ENCODE measurements around the gene C1orf159.

The C1orf159 gene

DNA sequence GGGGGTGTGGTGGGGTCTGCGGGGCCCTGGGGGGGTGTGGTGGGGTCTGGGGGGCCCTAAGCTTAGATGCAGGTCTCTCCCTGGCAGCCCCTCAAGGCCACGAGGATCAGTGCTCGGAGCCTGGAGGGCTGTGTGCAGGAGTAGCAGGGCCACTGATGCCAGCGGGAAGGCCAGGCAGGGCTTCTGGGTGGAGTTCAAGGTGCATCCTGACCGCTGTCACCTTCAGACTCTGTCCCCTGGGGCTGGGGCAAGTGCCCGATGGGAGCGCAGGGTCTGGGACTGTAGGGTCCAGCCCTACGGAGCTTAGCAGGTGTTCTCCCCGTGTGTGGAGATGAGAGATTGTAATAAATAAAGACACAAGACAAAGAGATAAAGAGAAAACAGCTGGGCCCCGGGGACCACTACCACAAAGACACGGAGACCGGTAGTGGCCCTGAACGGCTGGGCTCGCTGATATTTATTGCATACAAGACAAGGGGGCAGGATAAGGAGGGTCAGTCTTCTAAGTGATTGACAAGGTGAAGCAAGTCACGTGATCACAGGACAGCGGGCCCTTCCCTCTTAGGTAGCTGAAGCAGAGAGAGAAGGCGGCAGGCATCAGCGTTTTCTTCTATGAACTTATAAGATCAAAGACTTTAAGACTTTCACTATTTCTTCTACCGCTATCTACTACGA, 50.5 kb downstream of the C1orf159 start:
- Histone ChIP-seq H3K4me2 (ENCODE audit: insufficient read depth, low read length) (no peak overlapping the region), H3K79me2 (ENCODE audit: insufficient read depth, low read length) (no peaks in the 10 kb centered on the region), H3K4me1 (ENCODE audit: insufficient read depth, low read length) (no peaks in the 10 kb centered on the region), H3K4me3 (ENCODE audit: low read depth in 1 of 2, low read length in 2 of 2) (no peak overlapping the region), H3K27me3 (ENCODE audit: insufficient read depth, low read length, poor library complexity) (peaks cover 20% of the 10 kb centered on the region), H4K20me1 (ENCODE audit: insufficient read depth, low read length) (peaks cover 38% of the 10 kb centered on the region), H3K9ac (ENCODE audit: low read depth, low read length) (no peak overlapping the region), H3K36me3 (ENCODE audit: insufficient read depth, low read length) (no peaks in the 10 kb centered on the region), H3K27ac (ENCODE audit: low read length) (no peak overlapping the region), H2AFZ (ENCODE audit: low read depth, low read length) (no peak overlapping the region), H3K9me3 (ENCODE audit: insufficient read depth, low read length, severe bottlenecking) (no peaks in the 10 kb centered on the region)
- TF ChIP-seq EZH2 (IDR thresholded peaks at IDR 0.05; ENCODE audit: borderline replicate concordance, low read depth, low read length, severe bottlenecking): no peak
- TF ChIP-seq, protein P1, sequence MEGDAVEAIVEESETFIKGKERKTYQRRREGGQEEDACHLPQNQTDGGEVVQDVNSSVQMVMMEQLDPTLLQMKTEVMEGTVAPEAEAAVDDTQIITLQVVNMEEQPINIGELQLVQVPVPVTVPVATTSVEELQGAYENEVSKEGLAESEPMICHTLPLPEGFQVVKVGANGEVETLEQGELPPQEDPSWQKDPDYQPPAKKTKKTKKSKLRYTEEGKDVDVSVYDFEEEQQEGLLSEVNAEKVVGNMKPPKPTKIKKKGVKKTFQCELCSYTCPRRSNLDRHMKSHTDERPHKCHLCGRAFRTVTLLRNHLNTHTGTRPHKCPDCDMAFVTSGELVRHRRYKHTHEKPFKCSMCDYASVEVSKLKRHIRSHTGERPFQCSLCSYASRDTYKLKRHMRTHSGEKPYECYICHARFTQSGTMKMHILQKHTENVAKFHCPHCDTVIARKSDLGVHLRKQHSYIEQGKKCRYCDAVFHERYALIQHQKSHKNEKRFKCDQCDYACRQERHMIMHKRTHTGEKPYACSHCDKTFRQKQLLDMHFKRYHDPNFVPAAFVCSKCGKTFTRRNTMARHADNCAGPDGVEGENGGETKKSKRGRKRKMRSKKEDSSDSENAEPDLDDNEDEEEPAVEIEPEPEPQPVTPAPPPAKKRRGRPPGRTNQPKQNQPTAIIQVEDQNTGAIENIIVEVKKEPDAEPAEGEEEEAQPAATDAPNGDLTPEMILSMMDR (IDR thresholded peaks at IDR 0.05; ENCODE audit: borderline replicate concordance, extremely low read depth, low read length, poor library complexity, severe bottlenecking): no peak
- ATAC-seq (ENCODE audit: insufficient read depth, low read depth) (no peak), DNase-seq (no peak)

DNA sequence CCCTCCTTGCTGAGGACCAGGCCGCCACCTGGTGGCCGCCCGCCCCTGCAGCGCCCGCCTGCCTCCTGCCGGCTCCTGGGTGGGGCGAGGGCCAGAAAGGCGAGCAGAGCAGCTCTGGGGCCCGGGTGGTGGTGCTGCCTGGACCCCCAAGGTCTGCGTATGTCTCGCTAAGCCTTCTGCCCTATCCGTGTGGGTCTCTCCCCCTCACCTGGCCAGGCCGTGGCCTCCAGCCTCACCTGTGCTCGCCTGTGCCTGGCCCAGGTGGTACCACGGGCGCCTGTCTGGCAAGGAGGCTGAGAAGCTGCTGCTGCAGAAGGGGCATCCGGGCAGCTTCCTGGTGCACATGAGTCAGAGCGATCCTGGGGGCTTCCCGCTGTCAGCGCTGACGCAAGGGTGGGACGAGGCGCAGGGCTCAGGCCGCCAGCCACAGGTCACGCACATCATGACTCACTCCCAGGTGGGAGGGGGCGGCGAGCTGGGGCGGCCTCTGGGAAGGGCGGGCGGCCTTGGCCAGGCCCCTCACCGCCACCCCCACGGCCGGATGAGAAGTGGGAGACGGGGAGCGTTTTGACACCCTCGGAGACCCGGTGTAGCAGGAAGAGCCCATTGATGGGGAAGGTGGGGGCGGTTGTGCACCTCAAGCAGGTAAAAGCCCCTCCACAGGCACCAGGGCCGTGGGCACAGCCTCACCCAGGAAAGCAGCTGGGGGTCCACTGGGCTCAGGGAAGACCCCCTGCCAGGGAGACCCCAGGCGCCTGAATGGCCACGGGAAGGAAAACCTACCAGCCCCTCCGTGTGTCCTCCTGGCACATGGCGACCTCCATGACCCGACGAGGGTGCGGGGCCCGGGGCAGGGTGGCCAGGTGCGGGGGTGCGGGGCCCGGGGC, 51.7 kb downstream of the C1orf159 start:
- Histone ChIP-seq H3K27me3 (ENCODE audit: insufficient read depth, low read length, poor library complexity) (peaks cover 29% of the 10 kb centered on the region), H3K27ac (ENCODE audit: low read length) (no peak overlapping the region), H2AFZ (ENCODE audit: low read depth, low read length) (no peak overlapping the region), H3K79me2 (ENCODE audit: insufficient read depth, low read length) (no peaks in the 10 kb centered on the region), H3K4me3 (ENCODE audit: low read depth in 1 of 2, low read length in 2 of 2) (no peak overlapping the region), H3K36me3 (ENCODE audit: insufficient read depth, low read length) (no peaks in the 10 kb centered on the region), H3K4me1 (ENCODE audit: insufficient read depth, low read length) (peaks cover 7% of the 10 kb centered on the region), H3K9ac (ENCODE audit: low read depth, low read length) (no peak overlapping the region), H3K4me2 (ENCODE audit: insufficient read depth, low read length) (no peak overlapping the region), H3K9me3 (ENCODE audit: insufficient read depth, low read length, severe bottlenecking) (no peaks in the 10 kb centered on the region), H4K20me1 (ENCODE audit: insufficient read depth, low read length) (peaks cover 39% of the 10 kb centered on the region)
- DNase-seq (peak; percentile 62), ATAC-seq (ENCODE audit: insufficient read depth, low read depth) (peak; percentile 61)
- TF ChIP-seq, protein P1 (IDR thresholded peaks at IDR 0.05; ENCODE audit: borderline replicate concordance, extremely low read depth, low read length, poor library complexity, severe bottlenecking): peak; percentile 88
- TF ChIP-seq EZH2 (IDR thresholded peaks at IDR 0.05; ENCODE audit: borderline replicate concordance, low read depth, low read length, severe bottlenecking): no peak

DNA sequence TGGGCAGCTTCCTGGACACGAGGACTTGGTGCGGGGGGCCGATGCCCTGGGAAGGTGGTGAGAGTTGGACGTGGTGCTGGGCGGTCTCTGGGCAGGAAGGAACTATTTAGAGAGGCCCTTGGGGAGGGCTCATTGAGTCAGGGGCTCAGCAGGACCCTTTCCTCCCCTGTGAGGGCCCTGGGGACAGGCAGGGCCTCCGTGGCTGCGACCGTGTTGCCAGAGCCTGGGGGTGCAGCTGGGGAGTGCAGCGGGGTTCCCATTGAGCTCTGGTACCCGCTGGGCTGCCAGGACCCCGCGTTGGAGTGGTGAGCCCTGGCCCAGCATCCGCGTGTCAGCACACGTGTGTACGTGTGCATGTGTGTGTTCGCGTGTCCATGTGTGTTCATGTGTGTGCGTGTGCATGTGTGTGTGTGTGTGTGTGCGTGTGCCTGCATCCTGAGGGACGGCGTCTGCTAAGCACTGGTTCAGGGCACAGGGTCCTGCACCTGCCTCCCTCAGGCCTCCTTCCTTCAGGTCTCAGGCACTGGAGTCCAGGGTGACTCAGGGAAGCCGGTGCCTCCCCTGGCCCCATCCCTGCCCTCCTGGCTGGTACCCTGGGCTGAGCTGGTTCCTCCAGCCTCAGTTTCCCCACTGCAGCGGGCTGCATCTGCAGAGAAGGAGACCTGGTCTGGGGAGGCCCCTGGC, 52.5 kb downstream of the C1orf159 start:
- H3K4me3 ChIP-seq (ENCODE audit: low read depth in 1 of 2, low read length in 2 of 2): no peak overlapping the region

More for the DNA sequence above, 52.5 kb downstream of the C1orf159 start:
- Histone ChIP-seq H4K20me1 (ENCODE audit: insufficient read depth, low read length) (peaks cover 39% of the 10 kb centered on the region), H3K79me2 (ENCODE audit: insufficient read depth, low read length) (no peaks in the 10 kb centered on the region), H3K9ac (ENCODE audit: low read depth, low read length) (no peak overlapping the region), H3K27ac (ENCODE audit: low read length) (no peak overlapping the region), H3K4me1 (ENCODE audit: insufficient read depth, low read length) (peaks cover 15% of the 10 kb centered on the region), H3K4me2 (ENCODE audit: insufficient read depth, low read length) (no peak overlapping the region), H2AFZ (ENCODE audit: low read depth, low read length) (no peak overlapping the region), H3K9me3 (ENCODE audit: insufficient read depth, low read length, severe bottlenecking) (no peaks in the 10 kb centered on the region), H3K27me3 (ENCODE audit: insufficient read depth, low read length, poor library complexity) (peaks cover 31% of the 10 kb centered on the region), H3K36me3 (ENCODE audit: insufficient read depth, low read length) (no peaks in the 10 kb centered on the region)
- no peak for ATAC-seq (ENCODE audit: insufficient read depth, low read depth)
- DNase-seq: no peak
- TF ChIP-seq EZH2 (IDR thresholded peaks at IDR 0.05; ENCODE audit: borderline replicate concordance, low read depth, low read length, severe bottlenecking): no peak
- TF ChIP-seq, protein P1 (IDR thresholded peaks at IDR 0.05; ENCODE audit: borderline replicate concordance, extremely low read depth, low read length, poor library complexity, severe bottlenecking): no peak

All from DND-41 (cell line).